WTC11 (cell line): ENCODE data around the gene MAP1LC3A. TPM values are rescaled to one million over a fixed set of nuclear protein-coding genes. Genes with fewer than 3 reads are reported as not detected.

Source experiments
- ATAC-seq: fragments of 200-7000 bp; cut with Tn5 transposase; 2 replicates; pipeline ENCODE4 v1.10.0; 2021; ENCODE audit warnings: mild to moderate bottlenecking, moderate library complexity
- CTCF ChIA-PET: fragments of 300-600 bp; sonication (Branson Sonifier 250); formaldehyde crosslinking; loops from one replicate; lab custom pipeline; 2021; ENCODE audit warnings: antibody characterized with exemption; lab: Charles Lee
- POLR2A ChIA-PET: fragments of 350-600 bp; sonication (Branson Sonifier 250); formaldehyde crosslinking; loops from one replicate; lab custom pipeline; 2021; ENCODE audit warnings: antibody characterized with exemption; lab: Charles Lee
- DNase-seq: peaks from one replicate; pipeline ENCODE4 v3.0.0; 2021; ENCODE audit warnings: low spot score
- H3K27ac Mint-ChIP-seq: 2 replicates; pipeline ENCODE4 v1.8.0; 2021; ENCODE audit warnings: mixed read lengths
- H3K27me3 Mint-ChIP-seq: 2 replicates; pipeline ENCODE4 v1.8.0; 2021; ENCODE audit warnings: low read depth, mild to moderate bottlenecking, moderate library complexity, mixed read lengths
- H3K36me3 Mint-ChIP-seq: 2 replicates; pipeline ENCODE4 v1.8.0; 2021; ENCODE audit warnings: mixed read lengths
- H3K4me1 Mint-ChIP-seq: 2 replicates; pipeline ENCODE4 v1.8.0; 2022; ENCODE audit warnings: mixed read lengths
- H3K4me3 Mint-ChIP-seq: 2 replicates; pipeline ENCODE4 v1.8.0; 2021; ENCODE audit warnings: mild to moderate bottlenecking, moderate library complexity, mixed read lengths
- H3K9me3 Mint-ChIP-seq: 2 replicates; pipeline ENCODE4 v1.8.0; 2021; ENCODE audit warnings: mixed read lengths
- ESRRA ChIP-seq: sonication (generic); formaldehyde crosslinking; IDR thresholded peaks from 2 replicates; pipeline ENCODE4 v1.8.1; 2022; ENCODE audit warnings: mild to moderate bottlenecking, missing genetic modification reagents, borderline replicate concordance
- ETV6 ChIP-seq: sonication (generic); formaldehyde crosslinking; IDR thresholded peaks from 2 replicates; pipeline ENCODE4 v1.8.1; 2022; ENCODE audit warnings: mild to moderate bottlenecking, missing genetic modification reagents
- FOXK1 ChIP-seq: sonication (generic); formaldehyde crosslinking; IDR thresholded peaks from 2 replicates; pipeline ENCODE4 v1.8.0; 2022; ENCODE audit warnings: mild to moderate bottlenecking, moderate library complexity, missing genetic modification reagents
- GTF2I ChIP-seq: fragments of 250-450 bp; sonication (Bioruptor Pico); conservative IDR thresholded peaks from 2 replicates; pipeline ENCODE4 v1.4.0; 2021; ENCODE audit warnings: mild to moderate bottlenecking
- JUN ChIP-seq: sonication (generic); formaldehyde crosslinking; IDR thresholded peaks from 2 replicates; pipeline ENCODE4 v1.8.0; 2023; ENCODE audit warnings: mild to moderate bottlenecking, missing genetic modification reagents
- MLX ChIP-seq: sonication (generic); formaldehyde crosslinking; IDR thresholded peaks from 2 replicates; pipeline ENCODE4 v1.8.1; 2023; ENCODE audit warnings: mild to moderate bottlenecking, missing genetic modification reagents, moderate library complexity
- MXD4 ChIP-seq: fragments of 250-450 bp; sonication (Bioruptor Pico); IDR thresholded peaks from 2 replicates; pipeline ENCODE4 v1.8.0; 2021; ENCODE audit warnings: mild to moderate bottlenecking, moderate library complexity, borderline replicate concordance
- MYBL2 ChIP-seq: sonication (generic); formaldehyde crosslinking; IDR thresholded peaks from 2 replicates; pipeline ENCODE4 v1.8.1; 2023; ENCODE audit warnings: mild to moderate bottlenecking, moderate library complexity, missing genetic modification reagents
- NFYB ChIP-seq: sonication (generic); formaldehyde crosslinking; conservative IDR thresholded peaks from 2 replicates; pipeline ENCODE4 v1.8.0; 2022; ENCODE audit warnings: low read depth, missing genetic modification reagents
- NR1H2 ChIP-seq: sonication (generic); formaldehyde crosslinking; IDR thresholded peaks from 2 replicates; pipeline ENCODE4 v1.9.0; 2021; ENCODE audit warnings: mild to moderate bottlenecking, moderate library complexity, missing genetic modification reagents
- NR2C2 ChIP-seq: sonication (generic); formaldehyde crosslinking; IDR thresholded peaks from 2 replicates; pipeline ENCODE4 v1.8.0; 2022; ENCODE audit warnings: mild to moderate bottlenecking, missing genetic modification reagents
- PREB ChIP-seq: sonication (generic); formaldehyde crosslinking; IDR thresholded peaks from 2 replicates; pipeline ENCODE4 v1.8.1; 2022; ENCODE audit warnings: mild to moderate bottlenecking, missing genetic modification reagents, moderate library complexity, borderline replicate concordance
- SMAD3 ChIP-seq: sonication (generic); formaldehyde crosslinking; IDR thresholded peaks from 2 replicates; pipeline ENCODE4 v1.8.0; 2022; ENCODE audit warnings: missing genetic modification reagents, mild to moderate bottlenecking, borderline replicate concordance
- TP53 ChIP-seq: sonication (generic); formaldehyde crosslinking; IDR thresholded peaks from 2 replicates; pipeline ENCODE4 v1.8.1; 2023; ENCODE audit warnings: mild to moderate bottlenecking, missing genetic modification reagents
- ZBTB21 ChIP-seq: sonication (generic); formaldehyde crosslinking; IDR thresholded peaks from 2 replicates; pipeline ENCODE4 v1.8.1; 2023; ENCODE audit warnings: mild to moderate bottlenecking, missing genetic modification reagents, borderline replicate concordance
- ZNF416 ChIP-seq: fragments of 250-450 bp; sonication (Bioruptor Pico); IDR thresholded peaks from 2 replicates; pipeline ENCODE4 v1.9.0; 2021; ENCODE audit warnings: mild to moderate bottlenecking, inconsistent platforms
- ZNF425 ChIP-seq: fragments of 250-450 bp; sonication (Bioruptor Pico); conservative IDR thresholded peaks from 2 replicates; pipeline ENCODE4 v1.9.0; 2021; ENCODE audit warnings: mild to moderate bottlenecking
- ZNF512 ChIP-seq: sonication (generic); formaldehyde crosslinking; IDR thresholded peaks from 2 replicates; pipeline ENCODE4 v1.8.1; 2022; ENCODE audit warnings: missing genetic modification reagents, borderline replicate concordance
- total RNA-seq: library from RNA; stranded (reverse); gene quantifications from 3 replicates; pipeline ENCODE4 v1.2.3, GENCODE V29; 2021
- TF ChIP-seq, protein P1 (sequence below): fragments of 250-450 bp; sonication (Bioruptor Pico); IDR thresholded peaks from 2 replicates; pipeline ENCODE4 v1.8.0; 2021; ENCODE audit warnings: mild to moderate bottlenecking
- TF ChIP-seq, protein P2 (sequence below): sonication (generic); formaldehyde crosslinking; IDR thresholded peaks from 2 replicates; pipeline ENCODE4 v1.8.0; 2023; ENCODE audit warnings: mild to moderate bottlenecking, missing genetic modification reagents
- TF ChIP-seq, protein P3 (sequence below): fragments of 250-450 bp; sonication (Bioruptor Pico); IDR thresholded peaks from 2 replicates; pipeline ENCODE4 v2.1.2; 2022; ENCODE audit warnings: mild to moderate bottlenecking, moderate library complexity
- TF ChIP-seq, protein P4 (sequence below): sonication (generic); formaldehyde crosslinking; IDR thresholded peaks from 2 replicates; pipeline ENCODE4 v1.8.1; 2022; ENCODE audit warnings: low read depth, mild to moderate bottlenecking, moderate library complexity, missing genetic modification reagents, borderline replicate concordance

Gene MAP1LC3A
- total RNA-seq, 1 experiment from 2014 or later = 7.5 TPM

DNA sequence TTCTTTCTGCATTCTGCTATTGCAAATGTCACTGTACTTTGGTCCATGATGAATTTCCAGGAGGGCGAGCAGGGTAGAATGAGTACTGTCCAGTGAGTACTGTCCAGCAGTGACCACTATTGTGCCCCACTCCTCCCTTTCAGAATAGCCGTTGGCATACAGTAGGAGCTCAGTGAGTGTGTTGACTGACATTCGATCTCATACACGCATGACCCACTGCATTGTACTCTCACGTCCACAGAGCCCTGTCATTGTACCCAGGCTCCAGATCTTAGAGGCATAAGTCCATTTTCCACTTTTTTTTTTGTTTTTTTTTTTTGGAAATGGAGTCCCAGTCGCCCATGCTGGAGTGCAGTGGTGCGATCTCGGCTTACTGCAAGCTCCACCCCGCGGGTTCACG is 34.1 kb upstream of the MAP1LC3A start (continued):
- TF ChIP-seq ZNF512 (CRISPR knock-in tag) (no peak), MLX (CRISPR knock-in tag) (no peak), GTF2I (CRISPR knock-in tag) (no peak), ETV6 (CRISPR knock-in tag) (no peak), ZNF416 (CRISPR knock-in tag) (no peak), FOXK1 (CRISPR knock-in tag) (no peak)
- TF ChIP-seq, protein P1, sequence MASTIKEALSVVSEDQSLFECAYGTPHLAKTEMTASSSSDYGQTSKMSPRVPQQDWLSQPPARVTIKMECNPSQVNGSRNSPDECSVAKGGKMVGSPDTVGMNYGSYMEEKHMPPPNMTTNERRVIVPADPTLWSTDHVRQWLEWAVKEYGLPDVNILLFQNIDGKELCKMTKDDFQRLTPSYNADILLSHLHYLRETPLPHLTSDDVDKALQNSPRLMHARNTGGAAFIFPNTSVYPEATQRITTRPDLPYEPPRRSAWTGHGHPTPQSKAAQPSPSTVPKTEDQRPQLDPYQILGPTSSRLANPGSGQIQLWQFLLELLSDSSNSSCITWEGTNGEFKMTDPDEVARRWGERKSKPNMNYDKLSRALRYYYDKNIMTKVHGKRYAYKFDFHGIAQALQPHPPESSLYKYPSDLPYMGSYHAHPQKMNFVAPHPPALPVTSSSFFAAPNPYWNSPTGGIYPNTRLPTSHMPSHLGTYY (CRISPR knock-in tag) = no peak

DNA sequence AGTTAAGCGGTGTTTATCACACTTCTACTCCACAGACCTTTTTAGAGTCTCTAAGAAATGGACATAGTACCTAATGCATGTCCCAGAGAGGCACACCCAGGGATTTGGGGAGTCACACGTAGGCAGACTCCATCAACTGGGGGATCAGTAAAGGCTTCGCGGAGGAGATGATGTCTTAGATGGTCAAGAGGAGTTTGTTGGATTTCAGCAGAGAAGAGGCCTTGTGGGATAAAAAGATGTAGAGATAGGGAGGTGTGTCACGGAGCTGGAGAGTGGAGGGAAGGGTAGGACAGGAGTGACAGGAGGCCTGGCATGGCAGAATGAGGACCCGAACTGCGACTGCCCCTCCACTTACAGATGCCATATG is 33.2 kb upstream of the MAP1LC3A start:
- no peaks in the 10 kb centered on the region for H3K27me3 Mint-ChIP-seq
- H3K4me3 Mint-ChIP-seq = no peak overlapping the region
- H3K9me3 Mint-ChIP-seq = no peaks in the 10 kb centered on the region
- ChIA-PET POLR2A (no interaction called here), CTCF (interaction anchor here (0.6 to 4.0 kb wide), 5 partner anchors 9 to 335 kb away, joined by 3 to 104 read pairs (median 6); partner anchors contain the start of gene DYNLRB1)
- H3K4me1 Mint-ChIP-seq = peaks cover 9% of the 10 kb centered on the region
- peak overlapping the region; percentile 60 for H3K27ac Mint-ChIP-seq
- ATAC-seq (no peak), DNase-seq (no peak)
- peaks cover 32% of the 10 kb centered on the region for H3K36me3 Mint-ChIP-seq
- TF ChIP-seq ESRRA = no peak
- no peak for TF ChIP-seq NFYB
- TF ChIP-seq ZNF425 (CRISPR knock-in tag) = no peak
- TF ChIP-seq, protein P2, sequence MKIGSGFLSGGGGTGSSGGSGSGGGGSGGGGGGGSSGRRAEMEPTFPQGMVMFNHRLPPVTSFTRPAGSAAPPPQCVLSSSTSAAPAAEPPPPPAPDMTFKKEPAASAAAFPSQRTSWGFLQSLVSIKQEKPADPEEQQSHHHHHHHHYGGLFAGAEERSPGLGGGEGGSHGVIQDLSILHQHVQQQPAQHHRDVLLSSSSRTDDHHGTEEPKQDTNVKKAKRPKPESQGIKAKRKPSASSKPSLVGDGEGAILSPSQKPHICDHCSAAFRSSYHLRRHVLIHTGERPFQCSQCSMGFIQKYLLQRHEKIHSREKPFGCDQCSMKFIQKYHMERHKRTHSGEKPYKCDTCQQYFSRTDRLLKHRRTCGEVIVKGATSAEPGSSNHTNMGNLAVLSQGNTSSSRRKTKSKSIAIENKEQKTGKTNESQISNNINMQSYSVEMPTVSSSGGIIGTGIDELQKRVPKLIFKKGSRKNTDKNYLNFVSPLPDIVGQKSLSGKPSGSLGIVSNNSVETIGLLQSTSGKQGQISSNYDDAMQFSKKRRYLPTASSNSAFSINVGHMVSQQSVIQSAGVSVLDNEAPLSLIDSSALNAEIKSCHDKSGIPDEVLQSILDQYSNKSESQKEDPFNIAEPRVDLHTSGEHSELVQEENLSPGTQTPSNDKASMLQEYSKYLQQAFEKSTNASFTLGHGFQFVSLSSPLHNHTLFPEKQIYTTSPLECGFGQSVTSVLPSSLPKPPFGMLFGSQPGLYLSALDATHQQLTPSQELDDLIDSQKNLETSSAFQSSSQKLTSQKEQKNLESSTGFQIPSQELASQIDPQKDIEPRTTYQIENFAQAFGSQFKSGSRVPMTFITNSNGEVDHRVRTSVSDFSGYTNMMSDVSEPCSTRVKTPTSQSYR = no peak
- no peak for TF ChIP-seq PREB (CRISPR knock-in tag)
- TF ChIP-seq, protein P3, sequence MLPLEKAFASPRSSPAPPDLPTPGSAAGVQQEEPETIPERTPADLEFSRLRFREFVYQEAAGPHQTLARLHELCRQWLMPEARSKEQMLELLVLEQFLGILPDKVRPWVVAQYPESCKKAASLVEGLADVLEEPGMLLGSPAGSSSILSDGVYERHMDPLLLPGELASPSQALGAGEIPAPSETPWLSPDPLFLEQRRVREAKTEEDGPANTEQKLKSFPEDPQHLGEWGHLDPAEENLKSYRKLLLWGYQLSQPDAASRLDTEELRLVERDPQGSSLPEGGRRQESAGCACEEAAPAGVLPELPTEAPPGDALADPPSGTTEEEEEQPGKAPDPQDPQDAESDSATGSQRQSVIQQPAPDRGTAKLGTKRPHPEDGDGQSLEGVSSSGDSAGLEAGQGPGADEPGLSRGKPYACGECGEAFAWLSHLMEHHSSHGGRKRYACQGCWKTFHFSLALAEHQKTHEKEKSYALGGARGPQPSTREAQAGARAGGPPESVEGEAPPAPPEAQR = no peak
- TF ChIP-seq NR2C2 = no peak
- TF ChIP-seq SMAD3 = no peak
- TF ChIP-seq, protein P4, sequence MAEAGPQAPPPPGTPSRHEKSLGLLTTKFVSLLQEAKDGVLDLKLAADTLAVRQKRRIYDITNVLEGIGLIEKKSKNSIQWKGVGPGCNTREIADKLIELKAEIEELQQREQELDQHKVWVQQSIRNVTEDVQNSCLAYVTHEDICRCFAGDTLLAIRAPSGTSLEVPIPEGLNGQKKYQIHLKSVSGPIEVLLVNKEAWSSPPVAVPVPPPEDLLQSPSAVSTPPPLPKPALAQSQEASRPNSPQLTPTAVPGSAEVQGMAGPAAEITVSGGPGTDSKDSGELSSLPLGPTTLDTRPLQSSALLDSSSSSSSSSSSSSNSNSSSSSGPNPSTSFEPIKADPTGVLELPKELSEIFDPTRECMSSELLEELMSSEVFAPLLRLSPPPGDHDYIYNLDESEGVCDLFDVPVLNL (CRISPR knock-in tag) = no peak
- no peak for TF ChIP-seq TP53 (CRISPR knock-in tag)
- no peak for TF ChIP-seq NR1H2 (CRISPR knock-in tag)
- TF ChIP-seq MXD4 (CRISPR knock-in tag) = no peak
- TF ChIP-seq JUN (CRISPR knock-in tag) = no peak
- TF ChIP-seq MYBL2 = no peak
- no peak for TF ChIP-seq ZBTB21 (CRISPR knock-in tag)
